Measurements from ENCODE around the gene TSNAX.

The TSNAX gene

DNA sequence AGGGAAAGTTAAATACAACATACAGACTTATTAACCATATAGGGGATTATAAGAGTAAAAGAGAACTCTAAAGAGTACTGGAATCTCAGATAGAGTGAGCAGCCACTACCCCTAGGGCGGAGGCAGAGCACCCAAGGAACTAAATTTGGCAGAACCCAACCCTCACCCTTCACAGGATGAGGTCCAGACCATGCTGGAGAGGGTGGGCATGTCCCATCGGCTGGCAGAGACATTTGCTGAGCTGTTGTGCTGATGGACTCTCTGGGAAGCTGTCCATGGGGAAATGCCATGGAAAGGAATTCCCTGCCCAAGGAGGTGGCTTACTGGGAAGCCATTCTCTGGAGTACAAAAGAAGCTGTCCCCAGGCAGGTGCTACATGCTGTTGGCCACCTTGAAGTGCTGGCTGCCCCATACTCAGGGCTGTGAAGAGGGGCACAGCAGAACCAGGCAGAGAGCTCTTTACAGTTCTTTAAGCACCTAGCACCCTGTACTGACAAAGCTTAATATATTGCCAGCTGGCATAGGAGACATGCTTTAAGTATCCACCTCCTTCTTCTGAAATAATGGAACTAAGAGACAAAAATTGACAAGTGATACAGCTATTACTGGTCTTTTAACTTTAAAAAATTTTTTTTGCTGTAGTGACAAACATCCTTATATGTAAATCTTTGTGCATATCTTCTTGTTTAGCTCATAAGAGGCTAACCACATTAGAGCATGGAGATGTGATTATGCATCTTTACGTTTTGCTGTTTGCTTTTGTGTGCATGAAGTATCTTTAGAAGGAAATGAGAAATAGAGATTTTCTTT lies 29.6 kb downstream of the TSNAX start:
- H3K27me3 ChIP-seq (replicated peaks), result no peaks in the 10 kb centered on the region
- TF ChIP-seq, protein P1, sequence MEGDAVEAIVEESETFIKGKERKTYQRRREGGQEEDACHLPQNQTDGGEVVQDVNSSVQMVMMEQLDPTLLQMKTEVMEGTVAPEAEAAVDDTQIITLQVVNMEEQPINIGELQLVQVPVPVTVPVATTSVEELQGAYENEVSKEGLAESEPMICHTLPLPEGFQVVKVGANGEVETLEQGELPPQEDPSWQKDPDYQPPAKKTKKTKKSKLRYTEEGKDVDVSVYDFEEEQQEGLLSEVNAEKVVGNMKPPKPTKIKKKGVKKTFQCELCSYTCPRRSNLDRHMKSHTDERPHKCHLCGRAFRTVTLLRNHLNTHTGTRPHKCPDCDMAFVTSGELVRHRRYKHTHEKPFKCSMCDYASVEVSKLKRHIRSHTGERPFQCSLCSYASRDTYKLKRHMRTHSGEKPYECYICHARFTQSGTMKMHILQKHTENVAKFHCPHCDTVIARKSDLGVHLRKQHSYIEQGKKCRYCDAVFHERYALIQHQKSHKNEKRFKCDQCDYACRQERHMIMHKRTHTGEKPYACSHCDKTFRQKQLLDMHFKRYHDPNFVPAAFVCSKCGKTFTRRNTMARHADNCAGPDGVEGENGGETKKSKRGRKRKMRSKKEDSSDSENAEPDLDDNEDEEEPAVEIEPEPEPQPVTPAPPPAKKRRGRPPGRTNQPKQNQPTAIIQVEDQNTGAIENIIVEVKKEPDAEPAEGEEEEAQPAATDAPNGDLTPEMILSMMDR (IDR thresholded peaks at IDR 0.05; ENCODE audit: low read depth, low read length, missing control alignments), result no peak
- H3K27ac ChIP-seq, result no peak overlapping the region
- no peak overlapping the region for H3K4me3 ChIP-seq (ENCODE audit: low read depth, low read length)
- no peak for DNase-seq
- no peaks in the 10 kb centered on the region for H3K36me3 ChIP-seq (replicated peaks)
- in situ Hi-C loops (cut with HindIII; ENCODE audit: low pct_ligation_motif_present, low sequenced_read_pairs), result no loop called here

DNA sequence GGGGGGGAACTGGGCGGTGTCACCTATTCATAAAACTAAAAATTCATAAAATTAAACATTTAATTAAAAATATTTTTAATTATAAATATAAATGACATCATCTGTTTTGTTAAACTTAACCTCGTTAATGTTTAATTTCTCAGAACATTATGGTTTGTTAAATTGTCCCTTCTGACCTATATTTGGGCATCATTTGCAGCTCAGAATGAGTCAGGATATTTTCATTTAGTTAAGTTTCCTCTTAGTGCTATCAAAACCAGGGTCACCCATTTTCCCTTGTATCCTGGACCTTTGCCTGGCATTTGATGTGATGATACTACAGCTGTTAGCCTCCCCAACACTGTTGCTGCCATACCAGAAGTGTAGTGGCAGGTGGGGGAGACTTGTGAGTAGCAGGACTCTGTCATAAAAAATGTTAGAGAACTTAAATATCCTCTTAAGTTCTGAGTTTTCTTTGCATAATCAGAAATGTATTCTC lies 30.3 kb downstream of the TSNAX start:
- H3K27ac ChIP-seq, result no peak overlapping the region
- H3K36me3 ChIP-seq (replicated peaks), result no peaks in the 10 kb centered on the region
- no peak for DNase-seq
- TF ChIP-seq, protein P1 (IDR thresholded peaks at IDR 0.05; ENCODE audit: low read depth, low read length, missing control alignments), result no peak
- in situ Hi-C loops (cut with HindIII; ENCODE audit: low pct_ligation_motif_present, low sequenced_read_pairs), result no loop called here
- no peaks in the 10 kb centered on the region for H3K27me3 ChIP-seq (replicated peaks)
- H3K4me3 ChIP-seq (ENCODE audit: low read depth, low read length), result no peak overlapping the region

DNA sequence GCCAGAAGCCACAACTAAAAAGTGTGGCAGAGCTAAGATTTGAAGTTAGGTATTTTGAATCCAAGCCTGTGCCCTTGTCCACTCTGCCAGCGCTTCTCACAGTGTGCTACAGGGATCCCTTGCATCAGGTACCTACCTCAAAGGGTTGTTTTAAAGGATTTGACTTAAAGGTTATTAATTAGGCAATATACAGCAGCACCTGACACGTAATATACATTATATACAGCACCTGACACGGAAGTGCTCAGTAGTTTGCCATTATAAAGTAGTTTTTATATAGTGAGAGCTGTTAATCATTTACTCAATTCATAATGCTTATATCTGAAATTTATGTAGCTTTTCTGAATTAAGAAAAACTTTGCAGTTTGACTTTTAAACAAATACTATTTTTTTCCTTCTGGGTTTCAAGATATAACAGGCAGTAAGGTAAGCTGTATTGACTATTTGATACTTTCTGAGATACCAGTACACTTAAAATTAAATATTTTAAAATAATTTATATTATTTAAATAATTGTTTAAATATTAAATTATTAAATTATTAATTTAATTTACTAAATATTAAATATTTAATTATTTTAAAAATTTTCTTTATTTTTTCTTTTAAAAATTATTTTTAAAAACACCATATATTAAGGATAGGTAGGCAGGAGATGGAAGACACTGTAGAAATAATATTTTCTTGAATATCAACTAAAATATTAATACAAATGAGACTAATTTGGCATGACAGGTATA lies 33.3 kb downstream of the TSNAX start:
- TF ChIP-seq, protein P1 (IDR thresholded peaks at IDR 0.05; ENCODE audit: low read depth, low read length, missing control alignments), result no peak
- peaks cover 3% of the 10 kb centered on the region for H3K36me3 ChIP-seq (replicated peaks)
- in situ Hi-C loops (cut with HindIII; ENCODE audit: low pct_ligation_motif_present, low sequenced_read_pairs), result no loop called here
- no peak overlapping the region for H3K27ac ChIP-seq
- DNase-seq, result no peak
- no peak overlapping the region for H3K4me3 ChIP-seq (ENCODE audit: low read depth, low read length)
- H3K27me3 ChIP-seq (replicated peaks), result no peaks in the 10 kb centered on the region

DNA sequence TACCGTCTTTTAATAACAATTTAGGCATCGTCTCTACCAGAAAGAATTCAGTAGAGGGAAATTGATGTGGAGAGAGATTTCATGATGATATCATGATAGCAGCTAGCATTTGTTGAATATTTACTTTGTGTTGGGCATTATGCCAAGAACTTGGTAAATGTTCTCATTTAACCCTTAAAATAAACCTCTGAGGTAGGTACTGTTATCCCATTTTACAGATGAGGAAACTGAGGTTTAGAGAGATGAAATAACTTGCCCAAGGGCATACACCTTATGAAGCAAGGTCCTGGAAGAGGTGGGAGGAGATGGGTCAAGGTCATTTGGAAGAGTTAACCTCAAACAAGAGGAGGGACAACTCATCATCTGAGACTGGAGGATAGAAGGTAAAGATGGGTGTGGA lies 34.8 kb downstream of the TSNAX start:
- in situ Hi-C loops (cut with HindIII; ENCODE audit: low pct_ligation_motif_present, low sequenced_read_pairs), result no loop called here
- H3K36me3 ChIP-seq (replicated peaks), result peaks cover 3% of the 10 kb centered on the region
- no peak overlapping the region for H3K27ac ChIP-seq
- TF ChIP-seq, protein P1 (IDR thresholded peaks at IDR 0.05; ENCODE audit: low read depth, low read length, missing control alignments), result no peak
- no peak overlapping the region for H3K4me3 ChIP-seq (ENCODE audit: low read depth, low read length)
- H3K27me3 ChIP-seq (replicated peaks), result no peaks in the 10 kb centered on the region
- DNase-seq, result no peak

DNA sequence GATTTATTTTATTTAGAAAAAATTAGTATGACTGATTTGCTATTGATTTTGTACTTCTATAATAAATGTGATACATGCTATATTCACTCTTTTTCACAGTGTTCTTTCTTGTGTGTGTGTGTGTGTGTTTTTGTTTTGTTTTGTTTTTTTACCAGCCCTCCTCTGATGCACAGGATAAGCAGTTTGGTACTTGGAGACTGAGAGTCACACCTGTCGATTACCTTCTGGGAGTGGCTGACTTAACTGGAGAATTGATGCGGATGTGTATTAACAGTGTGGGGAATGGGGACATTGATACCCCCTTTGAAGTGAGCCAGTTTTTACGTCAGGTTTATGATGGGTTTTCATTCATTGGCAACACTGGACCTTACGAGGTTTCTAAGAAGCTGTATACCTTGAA lies 35.9 kb downstream of the TSNAX start:
- Histone ChIP-seq H3K36me3 (replicated peaks) (peaks cover 3% of the 10 kb centered on the region), H3K4me3 (ENCODE audit: low read depth, low read length) (no peak overlapping the region), H3K27me3 (replicated peaks) (no peaks in the 10 kb centered on the region), H3K27ac (no peak overlapping the region)
- TF ChIP-seq, protein P1 (IDR thresholded peaks at IDR 0.05; ENCODE audit: low read depth, low read length, missing control alignments), result no peak
- DNase-seq, result no peak
- in situ Hi-C loops (cut with HindIII; ENCODE audit: low pct_ligation_motif_present, low sequenced_read_pairs), result no loop called here
